OCI-M1 (cell line): Measurements from ENCODE around the gene GAK.
"Not testable (repeated sequence)": the region's sequence is repeated elsewhere in the genome, so short reads cannot be mapped to it uniquely, and the experiment has no call there.

ENCODE experiments used
- DNase-seq: peaks from one replicate; lab custom pipeline; 2025; lab: John Stamatoyannopoulos, UW

Gene GAK

GRCh38 chr4:931960-932712 lies at the start of gene GAK, which contains the start of gene TMEM175:
TSS of gene GAK (minus strand) at chr4:932316. CDS start at chr4:932187, 129 bp downstream.
TSS of gene TMEM175 (plus strand) at chr4:932460. CDS start at chr4:947740, 15,280 bp downstream.
- peak; percentile 97 for DNase-seq

- peak; percentile 84 for DNase-seq
These were observed 47.0 kb upstream of the GAK start for GRCh38 chr4:978957-979701.

GRCh38 chr4:976016-976415 lies 43.9 kb upstream of the GAK start:
- DNase-seq: not testable (repeated sequence)

- no peak for DNase-seq
These were observed 42.6 kb upstream of the GAK start for GRCh38 chr4:974668-975067.

GRCh38 chr4:973431-974397 lies 41.6 kb upstream of the GAK start, which contains the start of gene DGKQ:
TSS of gene DGKQ (minus strand) at chr4:973569. CDS start at chr4:973482, 87 bp downstream.
- DNase-seq: peak; percentile 84

- peak; percentile 17 for DNase-seq
These were observed 40.7 kb upstream of the GAK start for GRCh38 chr4:972651-973424.

GRCh38 chr4:971666-972500 lies 39.8 kb upstream of the GAK start:
- DNase-seq: no peak

GRCh38 chr4:970854-971520 lies 38.9 kb upstream of the GAK start:
- DNase-seq: no peak

GRCh38 chr4:970046-970745 lies 38.1 kb upstream of the GAK start:
- no peak for DNase-seq

- DNase-seq: no peak
These were observed 36.7 kb upstream of the GAK start for GRCh38 chr4:968621-969394.

GRCh38 chr4:968221-968620 lies 36.1 kb upstream of the GAK start:
- DNase-seq: no peak

GRCh38 chr4:967113-968104 lies 35.3 kb upstream of the GAK start:
- no peak for DNase-seq

- no peak for DNase-seq
These were observed 34.4 kb upstream of the GAK start for GRCh38 chr4:966266-967112.

GRCh38 chr4:965766-966134 lies 33.6 kb upstream of the GAK start:
- DNase-seq: no peak

GRCh38 chr4:965048-965765 lies 33.1 kb upstream of the GAK start:
- no peak for DNase-seq
